ENCODE measurements around the gene ADAM19.

ADAM19 gene

DNA sequence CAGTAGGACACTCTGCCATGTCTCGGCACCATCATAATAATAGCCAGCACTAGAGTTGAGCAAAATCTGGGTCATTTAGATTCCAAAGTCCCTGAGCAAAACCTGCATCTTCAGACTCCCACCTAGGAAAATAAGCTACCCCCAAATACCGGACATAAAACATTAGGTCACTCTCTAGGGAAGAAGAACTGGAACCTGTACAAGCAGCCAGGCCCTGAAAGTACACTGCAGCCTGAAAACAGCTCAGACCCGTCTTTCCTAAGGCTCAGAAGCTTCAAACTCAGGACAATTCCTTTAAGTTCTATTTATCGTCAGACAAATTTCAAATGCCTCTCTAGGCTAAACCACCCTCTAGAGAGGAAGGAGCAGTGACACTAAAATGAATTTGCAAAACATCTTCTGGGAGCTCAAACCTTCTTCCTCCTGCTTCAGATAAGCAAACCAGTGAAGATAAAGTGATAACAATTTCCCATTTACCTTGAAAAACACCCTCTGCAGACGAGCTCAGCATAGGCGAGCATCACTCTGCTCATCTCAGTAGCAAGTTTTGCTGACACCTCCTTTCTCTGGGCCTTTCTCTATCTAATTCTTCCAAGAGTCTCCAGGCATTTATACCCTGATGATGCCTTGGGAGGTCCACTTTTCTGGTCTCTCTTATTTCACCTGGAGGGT, 34.0 kb downstream of the ADAM19 start:
- DNase-seq = no peak

DNA sequence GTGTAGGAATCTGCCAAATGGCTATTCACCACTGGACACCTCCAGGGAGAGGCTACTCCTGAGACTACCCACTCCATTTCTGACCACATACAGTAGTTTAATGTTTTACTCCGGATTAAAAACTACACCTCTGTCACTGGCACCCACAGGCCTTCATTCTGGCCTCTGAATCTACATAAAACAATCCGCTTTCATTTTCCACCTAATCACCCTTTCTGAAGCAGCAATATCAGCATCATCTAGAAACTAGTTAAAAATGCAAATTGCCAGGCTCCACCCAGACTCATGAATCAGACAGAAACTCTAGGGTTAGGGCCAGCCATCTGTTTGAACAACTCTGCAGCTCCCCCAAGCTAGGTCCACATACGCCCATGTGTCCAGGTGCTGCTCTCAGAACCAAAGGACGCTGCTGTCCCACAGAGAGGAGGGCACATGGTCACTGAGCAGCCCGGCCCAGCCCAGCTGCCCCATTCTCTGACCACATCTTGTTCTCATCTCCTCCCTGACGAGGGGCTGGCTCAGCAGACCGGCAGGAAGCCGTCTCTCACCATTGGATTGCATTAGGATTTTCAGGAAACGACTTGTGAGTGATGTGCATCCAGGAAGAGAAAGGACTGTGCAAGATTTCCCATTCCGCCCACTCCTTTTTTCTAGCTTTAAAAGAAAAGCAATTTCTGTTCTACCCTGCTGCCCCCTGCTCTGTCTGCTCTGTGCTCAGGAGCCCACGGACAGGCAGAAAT, 34.7 kb downstream of the ADAM19 start:
- DNase-seq = no peak

DNA sequence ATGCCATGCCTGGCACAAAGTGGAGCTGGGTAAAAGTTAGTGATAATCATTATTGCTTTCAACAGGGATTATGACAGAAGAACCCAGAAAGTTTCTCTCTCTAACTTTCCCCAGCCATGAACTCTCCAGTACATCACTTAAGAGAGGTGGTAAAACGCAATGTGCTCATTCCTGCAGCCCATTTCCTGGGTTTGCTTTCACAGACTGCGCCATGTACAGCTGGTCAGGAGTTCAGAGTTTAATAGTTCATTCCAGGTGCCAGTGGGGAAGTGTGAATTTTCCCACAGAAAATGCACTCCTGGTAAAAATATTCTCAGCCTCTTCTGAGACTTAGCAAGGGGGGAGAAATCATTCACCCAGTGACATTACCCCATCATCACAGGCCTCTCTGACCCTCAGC, 35.5 kb downstream of the ADAM19 start:
- DNase-seq = no peak

DNA sequence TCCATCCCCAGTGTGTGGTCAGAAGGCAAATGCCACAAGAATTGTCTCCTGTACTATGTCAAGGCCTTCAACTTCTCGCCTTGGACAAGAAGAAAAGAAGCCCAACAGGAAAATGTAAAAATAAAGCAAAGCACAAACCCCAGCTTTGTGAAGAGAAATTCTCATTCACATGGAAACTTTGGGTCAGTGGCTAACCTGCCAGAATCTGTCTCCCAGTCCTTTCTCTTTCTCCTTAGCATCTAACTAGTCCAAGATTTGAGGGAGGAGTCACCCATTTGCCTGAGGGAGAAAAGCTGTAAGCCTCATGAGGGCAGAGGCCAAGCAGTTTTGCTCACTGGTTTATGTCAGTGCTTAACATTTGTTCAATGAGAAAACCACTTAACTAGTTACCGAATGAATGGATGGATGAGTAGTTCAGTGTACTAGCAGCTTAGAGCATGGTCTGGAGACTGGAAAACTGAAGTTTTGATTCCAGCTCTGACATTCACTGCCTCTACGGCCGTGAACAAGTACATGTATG, 36.0 kb downstream of the ADAM19 start:
- no peak for DNase-seq

DNA sequence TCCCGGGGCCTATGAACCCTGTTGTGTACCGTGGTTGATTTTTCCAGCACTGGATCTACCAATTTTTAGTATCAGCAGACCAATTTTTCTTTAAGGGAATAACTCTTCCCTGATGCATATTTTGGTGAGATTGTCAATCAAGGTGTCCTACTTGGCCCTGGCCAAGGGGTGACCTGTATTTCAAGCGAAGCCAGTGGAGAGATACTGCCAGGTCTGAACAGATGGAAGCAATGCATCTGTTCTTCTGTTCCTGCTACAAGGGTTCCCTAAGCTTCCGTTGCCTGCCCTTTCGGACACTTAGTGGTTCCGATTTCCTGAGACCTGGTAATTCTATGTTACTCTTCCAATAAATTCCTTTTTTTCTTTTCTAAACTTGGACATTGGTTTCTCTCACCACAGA, 37.3 kb downstream of the ADAM19 start:
- DNase-seq = no peak

DNA sequence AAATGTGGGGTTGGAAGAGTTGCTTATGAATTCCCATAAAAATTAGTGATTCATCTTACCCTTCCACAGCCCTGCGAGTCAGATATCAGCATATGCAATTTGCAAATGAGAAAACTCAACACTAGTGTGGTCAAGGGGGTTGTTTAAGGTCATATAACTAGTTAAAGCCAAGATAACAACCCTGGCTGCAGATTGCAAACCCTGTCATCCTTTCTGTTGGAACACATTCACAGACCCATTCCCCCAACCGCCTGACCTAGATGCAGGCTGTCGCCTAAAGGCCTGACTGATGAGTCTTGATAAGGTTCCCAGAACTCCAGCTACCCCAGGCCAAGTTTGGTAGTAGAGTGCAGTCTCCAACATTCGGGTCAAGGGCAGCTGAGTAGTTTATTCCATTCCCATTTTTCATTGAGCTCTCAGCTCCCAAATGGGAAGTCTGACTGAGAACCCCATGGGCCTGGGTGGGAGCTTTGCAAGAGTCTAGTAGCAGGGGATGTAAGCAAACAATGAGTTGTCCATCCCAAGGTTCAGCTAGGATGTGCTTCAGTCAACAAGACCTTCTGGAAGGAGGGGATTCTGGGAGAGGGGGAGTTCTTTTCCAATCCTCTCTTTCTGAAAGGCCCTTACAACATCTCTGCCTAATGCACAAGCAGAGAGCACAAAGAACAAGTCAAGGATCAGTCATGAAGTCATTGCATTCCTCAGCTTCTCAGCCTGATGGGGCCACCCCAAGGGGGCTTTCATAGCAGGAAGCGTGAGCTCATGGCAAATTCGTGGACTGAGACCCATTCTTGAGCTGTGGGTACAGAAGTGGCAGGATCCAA, 40.3 kb downstream of the ADAM19 start:
- DNase-seq = no peak

DNA sequence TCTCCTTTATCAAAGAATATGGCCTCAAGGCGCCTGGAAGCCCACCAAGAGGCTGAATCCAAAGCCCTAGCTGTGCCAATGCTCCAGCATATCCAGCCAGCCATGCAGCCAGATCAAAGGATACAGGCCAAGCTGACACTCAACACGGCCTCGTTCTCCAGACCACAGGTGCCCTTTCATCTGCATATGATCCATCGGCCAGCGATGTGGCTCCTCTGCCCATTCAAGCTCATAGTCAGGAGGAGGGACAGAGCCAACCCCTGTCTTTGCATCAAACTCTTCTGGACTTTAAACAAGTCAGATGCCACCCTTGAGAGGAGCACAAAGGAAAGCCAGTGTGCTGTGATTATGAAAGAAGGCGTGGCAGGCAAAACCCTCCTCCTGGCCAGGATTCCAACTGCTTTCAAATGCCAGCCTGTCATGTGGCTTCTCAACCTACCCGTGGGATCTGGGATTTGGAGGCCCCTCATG, 42.5 kb downstream of the ADAM19 start:
- DNase-seq = no peak

DNA sequence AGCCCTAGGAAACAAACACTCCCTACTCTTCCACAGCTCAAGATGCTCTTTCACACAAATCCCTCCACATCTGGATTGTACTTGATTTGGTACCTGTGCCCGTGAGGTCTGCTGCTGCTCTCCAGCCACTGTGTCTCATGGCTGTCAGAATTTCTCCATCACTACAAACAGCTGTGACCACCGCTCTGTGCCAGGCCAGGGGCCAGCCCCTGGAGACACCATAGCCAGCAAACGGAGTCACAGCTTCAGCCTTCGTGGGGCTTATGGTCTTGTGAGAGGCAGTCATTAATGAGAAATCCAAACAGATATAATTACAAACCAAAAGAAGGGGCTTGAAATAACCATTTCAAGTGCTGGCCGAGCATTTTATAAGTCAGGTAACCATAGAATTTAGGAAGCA, 43.6 kb downstream of the ADAM19 start:
- no peak for DNase-seq

DNA sequence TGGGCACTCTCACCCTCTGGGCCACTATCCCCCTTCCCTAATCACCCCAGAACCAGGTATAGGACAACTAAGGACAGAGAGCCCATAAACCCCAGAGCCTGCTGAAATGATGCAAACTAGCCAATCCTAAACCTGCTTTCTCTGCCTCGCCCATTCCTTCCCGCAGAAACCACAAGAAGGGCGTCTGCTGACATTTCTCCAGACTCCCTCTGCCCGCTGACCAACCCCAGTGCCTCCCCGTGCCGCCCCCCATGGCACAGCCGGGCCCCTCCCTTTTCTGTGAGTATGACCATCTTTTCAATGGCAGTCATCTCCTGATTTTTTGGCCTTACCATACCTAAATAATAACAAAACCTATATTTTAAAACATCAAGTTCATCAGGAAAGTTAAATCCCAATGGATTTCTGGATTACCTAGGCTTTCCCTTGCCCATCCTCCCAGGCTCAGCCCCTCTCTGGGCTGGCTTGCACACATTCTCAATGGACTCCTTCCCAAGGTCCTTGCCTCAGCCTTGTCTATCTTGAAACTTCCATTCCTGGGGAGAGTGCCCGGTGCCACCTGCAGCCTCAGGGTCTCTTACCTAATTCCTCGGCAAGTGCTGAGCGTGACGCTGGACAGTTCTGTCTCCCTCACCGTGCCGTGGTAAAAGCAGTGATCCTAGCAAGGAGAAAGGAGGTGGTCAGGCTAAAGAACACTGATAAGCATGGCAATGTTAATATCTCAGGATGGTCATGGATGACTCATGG, 45.2 kb downstream of the ADAM19 start:
- DNase-seq = no peak

DNA sequence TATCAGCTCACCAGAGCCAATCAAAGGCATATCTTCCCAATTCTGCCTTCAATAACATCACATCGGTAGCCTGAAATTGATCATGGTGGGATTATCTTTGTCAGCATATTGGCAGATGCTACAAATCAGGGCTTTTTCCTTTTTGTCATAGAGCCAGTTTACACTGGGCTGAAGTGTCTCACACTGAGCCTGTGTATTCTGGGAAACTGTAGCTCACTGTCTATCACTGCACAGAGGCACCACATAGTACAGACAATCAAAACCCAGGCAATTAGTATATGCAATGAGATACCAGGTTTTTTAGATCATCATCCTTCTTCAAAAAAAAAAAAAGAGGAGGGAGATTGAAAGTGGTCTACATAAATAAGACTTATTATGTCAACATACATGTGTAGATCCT, 46.6 kb downstream of the ADAM19 start:
- no peak for DNase-seq

DNA sequence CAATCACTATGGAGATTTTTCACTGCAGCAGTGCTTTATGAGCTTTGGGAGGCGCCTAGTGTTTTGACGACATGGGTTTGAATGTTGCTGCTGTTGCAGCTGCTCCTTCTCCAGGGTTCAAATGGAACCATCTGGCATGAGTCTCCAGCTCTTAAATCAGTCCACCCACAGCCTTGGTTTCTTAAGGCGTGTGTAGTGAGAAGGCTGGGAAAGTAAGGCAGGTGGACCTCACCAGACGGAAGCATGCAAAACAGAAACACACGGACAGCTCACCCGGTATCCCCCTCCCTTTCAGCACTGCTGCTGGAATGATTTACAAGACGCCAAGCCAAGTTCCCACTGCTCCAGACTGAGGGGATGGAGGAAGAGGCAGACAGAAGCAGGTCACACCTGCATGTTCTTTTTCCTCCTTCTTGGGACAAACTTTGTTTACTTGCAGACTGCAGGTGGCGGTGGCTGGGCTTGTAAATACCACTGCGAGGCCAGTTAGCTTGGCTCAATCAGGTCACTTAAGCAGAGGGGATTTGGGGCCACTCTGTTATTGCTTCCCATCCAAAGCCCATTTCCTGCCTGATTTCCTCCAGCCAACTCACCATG, 47.4 kb downstream of the ADAM19 start:
- DNase-seq = no peak

DNA sequence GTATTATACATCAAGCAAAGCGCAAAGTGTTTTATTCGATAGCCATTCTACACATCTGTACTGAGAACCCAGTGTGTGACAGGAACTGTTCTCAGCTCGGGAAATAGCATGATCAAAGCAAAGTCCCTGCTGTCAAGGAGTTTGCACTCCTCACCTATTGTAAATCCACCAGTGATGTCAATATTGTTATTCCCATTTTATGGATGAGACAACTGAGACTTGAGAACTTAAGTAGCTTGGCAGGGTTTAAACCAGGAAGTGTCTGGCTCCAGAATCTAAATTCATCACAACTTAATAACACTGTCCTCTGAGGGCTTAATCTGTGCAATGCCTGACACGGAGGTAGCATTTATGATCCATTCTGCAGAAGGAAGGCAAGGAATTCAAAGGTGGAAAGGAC, 50.7 kb downstream of the ADAM19 start:
- no peak for DNase-seq

DNA sequence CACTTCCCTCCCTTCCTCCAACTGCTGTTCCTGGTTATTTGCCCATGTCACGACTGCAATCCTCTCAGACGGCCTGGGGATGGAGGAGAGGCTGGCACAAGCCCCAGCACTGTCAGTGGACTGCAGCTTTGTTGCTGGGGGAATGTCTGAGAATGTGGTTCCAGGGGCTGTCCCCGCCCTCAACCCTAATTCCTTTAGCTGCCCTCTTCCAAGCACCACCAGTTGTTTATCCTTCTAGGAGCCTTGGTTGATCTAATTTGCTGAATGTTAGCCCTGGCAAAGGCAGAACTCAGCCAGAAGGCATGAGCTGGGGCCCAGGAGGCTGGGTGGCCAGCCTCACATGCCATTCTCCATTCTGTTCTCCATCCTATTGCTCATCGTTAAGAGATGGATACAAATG, 51.6 kb downstream of the ADAM19 start:
- DNase-seq = no peak

DNA sequence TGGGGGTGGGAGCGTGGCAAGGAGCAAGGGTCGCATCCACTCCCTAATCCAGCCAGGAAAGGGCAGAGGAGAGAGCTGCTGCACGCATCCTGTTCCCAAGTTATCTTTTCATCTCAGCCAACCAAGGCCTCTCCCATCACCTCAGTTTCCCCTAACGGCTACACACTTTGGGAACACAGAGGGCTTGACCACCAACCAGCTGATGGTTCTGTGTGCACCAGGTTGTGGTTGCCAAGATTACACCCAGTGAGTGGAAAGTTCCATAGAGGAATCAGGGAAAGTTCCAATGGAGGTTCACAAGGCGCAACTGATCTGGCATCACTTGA, 53.9 kb downstream of the ADAM19 start:
- DNase-seq = no peak

DNA sequence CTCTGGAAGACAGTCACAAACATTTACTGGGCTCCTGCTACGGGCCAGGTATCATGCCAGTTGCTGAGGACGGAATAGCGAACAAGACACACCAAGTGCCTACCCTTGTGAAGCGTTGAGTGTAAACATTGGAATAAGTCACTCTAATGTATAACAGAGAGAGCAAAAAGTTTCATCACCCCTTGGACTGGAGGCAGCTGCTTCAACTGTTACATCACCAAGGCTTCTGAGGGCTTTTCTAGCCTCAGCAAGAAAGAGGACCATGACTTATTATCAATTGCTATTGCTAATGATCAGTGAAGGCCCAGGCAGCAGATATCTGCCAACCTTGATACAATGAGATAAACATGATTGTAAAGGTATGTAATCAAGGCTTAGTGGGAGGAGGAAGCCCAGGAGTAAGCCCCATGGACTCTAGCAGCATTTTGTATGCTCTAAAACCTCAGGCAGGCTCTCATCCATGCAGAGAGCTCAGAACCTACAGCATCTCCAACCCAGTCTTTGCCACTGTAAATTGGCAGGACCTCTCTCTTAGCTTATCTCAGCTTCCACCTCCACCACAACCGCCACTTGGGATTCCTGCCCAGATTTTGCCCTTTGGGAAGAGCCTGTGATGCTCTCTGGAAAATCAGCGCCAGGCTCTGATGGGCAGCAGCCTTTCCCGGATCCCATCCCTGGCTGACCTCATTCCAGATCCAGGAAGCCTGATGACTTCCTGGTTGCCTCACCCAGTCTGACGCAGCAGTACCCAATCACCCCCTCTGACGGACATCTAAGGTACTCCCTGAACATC, 54.5 kb downstream of the ADAM19 start:
- no peak for DNase-seq

DNA sequence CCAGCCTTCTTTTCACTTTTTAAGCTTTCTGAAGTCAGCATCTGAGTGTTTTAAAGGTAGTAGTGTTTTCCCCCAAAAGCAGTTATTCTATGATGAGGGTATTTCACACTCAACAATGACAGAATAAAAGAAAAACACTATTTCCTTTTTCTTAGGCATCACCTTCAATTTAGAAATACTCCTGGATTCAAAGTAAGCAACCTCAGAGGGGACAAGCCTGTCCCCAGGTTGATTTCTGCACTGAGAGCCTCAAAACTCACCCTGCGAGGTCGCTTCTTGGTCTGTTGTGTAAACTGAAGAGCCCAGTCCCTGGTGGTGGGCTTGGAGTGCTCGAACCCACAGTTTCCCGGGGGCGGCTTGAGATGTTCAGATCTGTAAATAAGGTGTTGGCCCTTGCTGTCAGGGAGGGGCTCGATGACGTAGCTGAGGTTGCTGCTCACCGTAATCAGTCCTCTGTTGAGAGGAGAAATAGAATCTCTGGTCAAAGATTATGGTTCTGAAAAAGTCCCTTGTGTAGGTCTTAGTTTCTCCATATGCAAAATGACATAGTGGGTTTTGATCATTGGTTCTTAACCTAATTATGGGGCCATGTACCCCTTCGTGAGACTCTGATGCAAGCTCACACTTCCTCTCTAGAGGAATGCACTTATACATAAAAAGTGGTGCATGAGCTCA, 55.9 kb downstream of the ADAM19 start:
- no peak for DNase-seq

DNA sequence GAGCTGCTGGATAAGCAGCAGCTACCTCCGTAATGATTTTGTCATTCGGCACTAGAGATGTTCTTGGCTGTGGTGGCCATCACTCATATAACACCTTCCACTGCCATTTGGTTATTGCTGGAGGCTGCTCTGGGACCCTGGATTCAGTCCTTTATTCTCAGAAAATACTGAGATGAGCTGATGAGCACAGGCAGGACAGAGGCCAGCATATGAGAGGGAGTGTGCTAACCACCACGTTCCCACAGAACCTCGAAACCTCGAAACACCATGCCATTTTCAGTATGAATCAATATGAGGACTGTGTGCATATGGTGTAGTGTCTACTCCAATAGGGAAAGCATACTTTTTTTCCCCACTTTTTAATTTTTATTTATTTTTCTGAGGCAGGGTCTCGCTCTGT, 56.6 kb downstream of the ADAM19 start:
- no peak for DNase-seq

DNA sequence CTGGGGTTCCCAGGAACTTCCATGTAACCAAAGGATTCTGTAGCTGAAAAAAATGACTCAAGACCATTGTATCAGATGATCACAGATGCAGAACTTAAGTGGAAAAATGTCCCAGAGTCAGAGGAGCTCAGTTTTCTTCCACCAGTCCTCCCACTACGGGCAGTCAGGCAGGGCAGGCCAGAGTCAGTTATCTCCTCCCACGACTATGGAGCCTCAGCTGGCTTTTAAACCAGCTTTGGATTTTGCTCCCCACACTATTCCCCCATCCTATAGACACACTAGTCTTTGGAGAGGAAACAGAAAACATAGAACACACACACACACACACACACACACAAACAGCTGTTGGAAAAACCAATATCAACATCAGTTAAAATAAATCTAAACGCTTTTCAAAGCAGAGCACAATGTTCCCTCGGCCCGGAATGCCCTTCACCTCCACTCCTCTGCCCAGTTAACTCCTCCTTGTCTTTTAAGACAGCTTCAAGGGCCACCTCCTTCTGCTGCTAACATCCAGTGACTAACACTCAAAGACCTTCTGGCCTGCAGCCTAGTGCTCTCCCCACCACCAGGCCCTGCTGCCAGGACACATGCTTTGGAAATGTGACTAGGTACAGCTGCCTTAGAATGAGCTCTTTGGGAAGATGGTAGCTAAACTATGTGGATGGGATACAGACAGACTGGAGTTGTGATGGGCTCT, 58.8 kb downstream of the ADAM19 start:
- no peak for DNase-seq

DNA sequence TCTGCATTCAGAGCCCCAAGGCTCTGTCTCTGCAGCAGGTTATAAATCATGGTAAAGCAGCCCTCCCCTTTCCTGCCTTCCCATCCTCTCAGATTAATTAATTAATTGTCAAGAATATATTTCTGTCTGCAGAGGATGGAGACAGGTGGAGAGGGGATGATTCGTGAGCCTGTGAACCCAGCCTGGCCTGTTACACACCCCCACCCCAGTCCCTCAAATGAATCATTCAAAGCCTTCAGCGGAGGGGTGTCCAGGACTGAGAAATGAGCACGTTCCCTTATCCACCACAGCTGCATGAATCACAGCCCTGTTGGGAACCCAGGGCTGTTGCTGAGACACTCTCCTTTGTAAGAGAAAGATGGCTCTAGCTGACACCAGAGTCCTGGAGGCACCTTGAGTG, 59.6 kb downstream of the ADAM19 start:
- DNase-seq = peak in 1 of 3 experiments; percentile 2

DNA sequence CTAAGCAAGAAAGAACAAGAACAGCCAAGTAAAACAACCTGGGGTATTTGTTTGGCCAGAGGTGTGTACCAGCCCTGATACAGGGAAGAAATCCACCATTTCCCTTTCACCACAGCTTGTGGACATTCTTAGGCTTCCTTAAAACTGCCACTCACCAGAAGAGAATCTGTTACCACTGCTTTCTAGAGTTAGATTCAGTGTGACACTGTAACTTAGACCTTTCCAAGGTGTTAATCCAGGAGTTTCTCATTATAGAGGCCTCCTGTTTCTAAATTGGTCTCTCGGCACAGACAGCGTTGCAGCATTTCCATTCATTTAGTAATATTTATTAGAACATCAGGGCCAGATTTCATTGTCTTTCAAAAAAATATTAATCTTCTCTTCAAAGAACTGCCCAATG, 60.6 kb downstream of the ADAM19 start:
- DNase-seq = no peak
